ENCODE results near the gene CDKAL1.

CDKAL1 gene

GRCh38 chr6:21279619-21280018 lies 745.4 kb downstream of the CDKAL1 start:
- DNase-seq: no peak

- DNase-seq: no peak
Observed at GRCh38 chr6:21281366-21281765, 747.1 kb downstream of the CDKAL1 start.
